Suprapubic skin (tissue), 4 donors: ENCODE data around the gene ERRFI1. TPM values are rescaled to one million over a fixed set of nuclear protein-coding genes. Genes with fewer than 3 reads are reported as not detected.

Experiments
- DNase-seq, 2 donors: peaks; one replicate each; pipeline ENCODE4 v3.0.0-alpha.2; 2019; ENCODE audit warnings: low spot score in 2 of 2
- H3K27ac ChIP-seq: fragments of 200-600 bp; sonication (generic); one replicate; pipeline ENCODE4 v1.5.1; 2019
- H3K27me3 ChIP-seq: fragments of 200-600 bp; sonication (generic); one replicate; pipeline ENCODE4 v1.5.1; 2019
- H3K36me3 ChIP-seq: fragments of 200-600 bp; sonication (generic); one replicate; pipeline ENCODE4 v1.5.1; 2019
- H3K4me1 ChIP-seq: fragments of 200-600 bp; sonication (generic); one replicate; pipeline ENCODE4 v1.5.1; 2019
- H3K4me3 ChIP-seq: fragments of 200-600 bp; sonication (generic); one replicate; pipeline ENCODE4 v1.5.1; 2019; ENCODE audit warnings: mild to moderate bottlenecking
- H3K9me3 ChIP-seq: fragments of 200-600 bp; sonication (generic); one replicate; pipeline ENCODE4 v1.5.1; 2019
- EP300 ChIP-seq: sonication (generic); formaldehyde crosslinking; IDR thresholded peaks from one replicate; pipeline ENCODE4 v1.6.1; 2017; ENCODE audit warnings: antibody characterized with exemption
- POLR2A ChIP-seq, 2 donors: fragments of 450-650 bp; IDR thresholded peaks; one replicate each; pipeline ENCODE4 v1.6.1; 2017; ENCODE audit warnings: antibody characterized with exemption in 2 of 2, mild to moderate bottlenecking in 2 of 2, moderate library complexity in 2 of 2
- POLR2AphosphoS5 ChIP-seq, 3 donors: sonication (generic); formaldehyde crosslinking; IDR thresholded peaks; one replicate each; pipeline ENCODE4 v1.6.1; 2017; ENCODE audit warnings: antibody characterized with exemption in 3 of 3
- WGBS: methylation state at CpG from one replicate; pipeline ENCODE4 v1.1.5; 2018; 5-methylcytosine and 5-hydroxymethylcytosine counted together
- total RNA-seq, 4 donors: library from RNA; depleted of rRNA; stranded (reverse); fragments of >200 nt; gene quantifications; one replicate each; pipeline ENCODE4 v1.1.0, GENCODE V29; 2016
- TF ChIP-seq, protein P1 (sequence below), 2 donors: fragments of 200-600 bp in 1 of 2; fragments of 450-650 bp in 1 of 2; sonication (generic) in 1 of 2; IDR thresholded peaks; one replicate each; pipeline ENCODE4 v1.5.1; 2016 to 2019; ENCODE audit warnings: antibody characterized with exemption in 2 of 2, mild to moderate bottlenecking in 1 of 2, moderate library complexity in 1 of 2

Gene ERRFI1
- total RNA-seq, 4 donors from 2014 or later: 128 to 312 (median 262) TPM

DNA sequence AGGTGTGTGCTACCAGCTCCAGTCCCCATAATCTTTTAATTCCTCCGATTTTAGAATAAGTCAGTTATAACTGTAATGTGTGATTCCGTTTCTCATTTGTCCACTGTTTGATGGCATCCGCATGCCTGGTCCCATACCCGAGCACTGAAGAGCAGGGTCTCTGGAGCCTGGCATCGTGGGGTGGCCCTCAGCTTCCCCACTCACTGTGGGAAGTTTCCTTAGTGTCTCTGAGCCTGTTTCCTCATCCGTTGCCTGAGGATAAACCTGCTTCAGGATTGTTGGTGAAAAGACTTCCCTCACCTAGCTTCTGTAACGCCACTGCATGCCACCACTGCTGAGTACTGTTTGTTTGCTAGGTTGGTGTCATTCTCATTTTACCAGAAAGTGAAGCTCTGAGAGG lies 45.1 kb downstream of the ERRFI1 start:
- peaks cover 12% of the 10 kb centered on the region for H3K4me1 ChIP-seq
- H3K36me3 ChIP-seq: peaks cover 74% of the 10 kb centered on the region
- H3K27ac ChIP-seq: no peak overlapping the region
- no peaks in the 10 kb centered on the region for H3K9me3 ChIP-seq
- no peaks in the 10 kb centered on the region for H3K27me3 ChIP-seq
- no peak for DNase-seq
- WGBS: 89% methylated on average over 7 of the region's 7 CpGs
- TF ChIP-seq, protein P1, sequence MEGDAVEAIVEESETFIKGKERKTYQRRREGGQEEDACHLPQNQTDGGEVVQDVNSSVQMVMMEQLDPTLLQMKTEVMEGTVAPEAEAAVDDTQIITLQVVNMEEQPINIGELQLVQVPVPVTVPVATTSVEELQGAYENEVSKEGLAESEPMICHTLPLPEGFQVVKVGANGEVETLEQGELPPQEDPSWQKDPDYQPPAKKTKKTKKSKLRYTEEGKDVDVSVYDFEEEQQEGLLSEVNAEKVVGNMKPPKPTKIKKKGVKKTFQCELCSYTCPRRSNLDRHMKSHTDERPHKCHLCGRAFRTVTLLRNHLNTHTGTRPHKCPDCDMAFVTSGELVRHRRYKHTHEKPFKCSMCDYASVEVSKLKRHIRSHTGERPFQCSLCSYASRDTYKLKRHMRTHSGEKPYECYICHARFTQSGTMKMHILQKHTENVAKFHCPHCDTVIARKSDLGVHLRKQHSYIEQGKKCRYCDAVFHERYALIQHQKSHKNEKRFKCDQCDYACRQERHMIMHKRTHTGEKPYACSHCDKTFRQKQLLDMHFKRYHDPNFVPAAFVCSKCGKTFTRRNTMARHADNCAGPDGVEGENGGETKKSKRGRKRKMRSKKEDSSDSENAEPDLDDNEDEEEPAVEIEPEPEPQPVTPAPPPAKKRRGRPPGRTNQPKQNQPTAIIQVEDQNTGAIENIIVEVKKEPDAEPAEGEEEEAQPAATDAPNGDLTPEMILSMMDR (IDR thresholded peaks at IDR 0.05): no peak
- no peak for TF ChIP-seq POLR2A (IDR thresholded peaks at IDR 0.05)
- no peak for TF ChIP-seq EP300
- TF ChIP-seq POLR2AphosphoS5 (IDR thresholded peaks at IDR 0.05): no peak
- H3K4me3 ChIP-seq: no peak overlapping the region

DNA sequence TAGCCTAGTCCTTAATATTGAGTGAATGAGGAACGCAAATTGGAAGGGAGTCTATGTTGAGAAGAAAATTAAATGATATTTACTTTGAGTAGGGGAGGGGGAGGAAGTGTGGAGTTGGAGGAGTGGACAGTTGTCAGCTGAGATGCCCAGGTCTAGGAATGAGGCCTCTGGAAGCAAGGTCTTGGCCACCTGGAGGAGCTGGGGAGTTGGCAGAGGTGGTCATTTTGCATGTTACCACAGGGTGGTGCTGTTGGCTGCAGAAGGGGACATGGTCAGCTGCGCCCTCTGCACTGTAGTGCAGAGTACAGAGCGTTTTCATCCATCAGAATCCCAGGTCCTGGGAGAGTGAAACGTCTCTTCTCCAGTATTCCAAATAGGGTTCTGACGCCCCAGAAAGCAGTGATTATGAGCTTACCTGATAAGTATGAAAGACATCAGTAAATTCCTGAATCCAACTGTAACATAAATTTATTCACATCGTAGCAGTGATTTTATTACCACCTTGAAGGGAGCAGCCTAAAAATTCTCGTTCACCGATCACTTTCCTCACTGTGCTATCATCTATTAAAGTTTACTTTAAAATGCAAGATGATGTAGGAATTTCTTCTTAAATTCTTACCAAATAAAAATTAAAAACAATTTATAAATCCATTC lies 50.8 kb downstream of the ERRFI1 start:
- peak; percentile 81 to 86 for DNase-seq
- H3K9me3 ChIP-seq: no peaks in the 10 kb centered on the region
- TF ChIP-seq, protein P1 (IDR thresholded peaks at IDR 0.05): peak; percentile 67 to 79
- no peak for TF ChIP-seq POLR2A (IDR thresholded peaks at IDR 0.05)
- H3K27me3 ChIP-seq: no peaks in the 10 kb centered on the region
- no peak overlapping the region for H3K27ac ChIP-seq
- no peak overlapping the region for H3K4me3 ChIP-seq
- H3K4me1 ChIP-seq: peaks cover 4% of the 10 kb centered on the region
- peaks cover 57% of the 10 kb centered on the region for H3K36me3 ChIP-seq
- WGBS: 60% methylated on average over 8 of the region's 8 CpGs

DNA sequence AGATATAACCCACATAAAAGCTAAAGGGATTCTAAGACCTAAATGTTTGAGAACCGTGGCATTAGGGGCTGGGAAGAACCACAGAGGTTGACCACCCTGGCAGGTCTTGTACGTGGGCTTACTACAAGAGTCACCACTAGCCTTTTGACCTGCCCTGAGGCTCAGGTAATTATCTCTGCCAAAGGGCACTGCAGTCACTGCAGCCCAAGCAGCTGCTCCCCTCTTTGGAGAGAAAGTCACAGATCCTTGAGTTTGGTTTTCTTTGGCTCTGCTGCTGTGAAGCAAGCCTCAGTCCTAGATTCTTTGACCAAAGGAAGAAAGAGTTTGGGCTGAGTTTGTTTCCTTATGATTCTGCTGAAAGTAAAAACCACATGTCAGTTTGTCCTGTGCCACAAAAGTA lies 53.0 kb downstream of the ERRFI1 start:
- H3K4me1 ChIP-seq: peaks cover 4% of the 10 kb centered on the region
- WGBS: 89% methylated on average over 2 of the region's 2 CpGs
- H3K27me3 ChIP-seq: no peaks in the 10 kb centered on the region
- DNase-seq: no peak
- no peak overlapping the region for H3K4me3 ChIP-seq
- no peak for TF ChIP-seq EP300
- no peak for TF ChIP-seq POLR2AphosphoS5 (IDR thresholded peaks at IDR 0.05)
- no peak for TF ChIP-seq POLR2A (IDR thresholded peaks at IDR 0.05)
- H3K27ac ChIP-seq: no peak overlapping the region
- H3K9me3 ChIP-seq: no peaks in the 10 kb centered on the region
- H3K36me3 ChIP-seq: peaks cover 57% of the 10 kb centered on the region

DNA sequence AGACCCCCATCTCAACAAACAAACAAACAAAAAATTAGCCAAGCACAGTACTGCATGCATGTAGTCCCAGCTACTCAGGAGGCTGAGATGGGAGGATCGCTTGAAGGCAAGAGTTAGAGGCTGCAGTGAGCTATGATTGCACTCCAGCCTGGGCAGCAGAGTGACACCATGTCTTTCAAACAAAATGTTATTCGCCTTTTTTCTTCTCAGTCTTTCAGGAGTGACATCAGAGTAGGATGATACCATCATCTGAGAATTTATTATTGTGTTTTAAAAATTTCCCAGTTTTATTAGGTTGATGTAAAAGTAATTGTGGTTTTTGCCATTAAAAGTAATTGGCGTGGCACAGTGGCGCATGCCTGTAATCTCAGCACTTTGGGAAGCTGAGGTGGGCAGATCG lies 53.8 kb downstream of the ERRFI1 start:
- no peak overlapping the region for H3K27ac ChIP-seq
- TF ChIP-seq POLR2AphosphoS5 (IDR thresholded peaks at IDR 0.05) (no peak), EP300 (no peak), POLR2A (IDR thresholded peaks at IDR 0.05) (no peak)
- TF ChIP-seq, protein P1 (IDR thresholded peaks at IDR 0.05): no peak
- no peaks in the 10 kb centered on the region for H3K27me3 ChIP-seq
- no peaks in the 10 kb centered on the region for H3K9me3 ChIP-seq
- no peak overlapping the region for H3K4me3 ChIP-seq
- peaks cover 57% of the 10 kb centered on the region for H3K36me3 ChIP-seq
- 92% methylated on average over 5 of the region's 5 CpGs for WGBS
- peaks cover 4% of the 10 kb centered on the region for H3K4me1 ChIP-seq
- DNase-seq: no peak

DNA sequence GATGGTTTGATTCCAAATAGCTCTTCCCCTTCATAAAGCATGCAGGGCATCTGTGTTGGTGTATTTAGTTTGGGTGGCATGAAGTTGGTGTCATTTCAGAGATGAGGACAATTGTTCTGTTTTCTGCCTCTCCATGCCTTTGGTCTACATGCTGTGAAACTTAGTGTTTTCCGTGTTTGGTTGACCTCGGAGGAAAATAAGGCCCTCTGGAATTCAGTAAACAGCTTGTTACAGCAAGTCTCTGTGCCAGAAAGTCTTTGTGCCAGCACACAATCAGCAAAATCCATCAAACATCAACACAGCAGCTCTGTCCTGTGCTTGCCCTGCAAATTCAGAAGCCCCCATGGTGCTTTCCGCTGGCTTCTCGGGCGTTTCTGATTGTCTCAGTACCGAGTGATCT lies 55.1 kb downstream of the ERRFI1 start:
- TF ChIP-seq, protein P1 (IDR thresholded peaks at IDR 0.05): no peak
- 93% methylated on average over 6 of the region's 6 CpGs for WGBS

DNA sequence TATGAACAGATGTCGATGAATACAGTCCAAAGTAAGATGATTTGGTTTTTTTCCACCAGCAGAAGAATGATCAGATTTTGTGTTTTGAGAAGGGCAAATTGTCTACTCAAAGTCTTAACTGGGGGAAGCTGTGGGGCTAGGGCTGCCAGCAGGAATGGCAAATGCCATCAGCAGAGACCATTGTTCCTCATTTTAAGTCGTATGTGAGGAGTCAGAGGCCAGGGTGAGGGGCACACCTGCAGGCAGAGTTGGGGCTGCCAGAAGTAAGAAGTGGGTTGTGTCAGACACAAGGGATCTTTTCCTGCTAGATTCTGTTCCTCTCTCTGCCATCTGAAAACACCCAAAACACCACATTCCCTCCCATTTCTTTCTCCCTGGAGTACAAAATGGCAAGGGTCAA lies 55.9 kb downstream of the ERRFI1 start:
- WGBS: 79% methylated on average over 2 of the region's 2 CpGs
- no peaks in the 10 kb centered on the region for H3K9me3 ChIP-seq
- no peak for DNase-seq
- TF ChIP-seq POLR2AphosphoS5 (IDR thresholded peaks at IDR 0.05): no peak
- no peak for TF ChIP-seq EP300
- TF ChIP-seq, protein P1 (IDR thresholded peaks at IDR 0.05): no peak
- no peak for TF ChIP-seq POLR2A (IDR thresholded peaks at IDR 0.05)
- H3K27me3 ChIP-seq: no peaks in the 10 kb centered on the region
- H3K4me3 ChIP-seq: no peak overlapping the region
- H3K36me3 ChIP-seq: peaks cover 76% of the 10 kb centered on the region
- no peak overlapping the region for H3K27ac ChIP-seq
- H3K4me1 ChIP-seq: no peaks in the 10 kb centered on the region

More for the DNA sequence above, 55.1 kb downstream of the ERRFI1 start:
- no peak for DNase-seq
- no peak overlapping the region for H3K4me3 ChIP-seq
- no peaks in the 10 kb centered on the region for H3K27me3 ChIP-seq
- no peaks in the 10 kb centered on the region for H3K9me3 ChIP-seq
- H3K27ac ChIP-seq: no peak overlapping the region
- peaks cover 4% of the 10 kb centered on the region for H3K4me1 ChIP-seq
- peaks cover 68% of the 10 kb centered on the region for H3K36me3 ChIP-seq
